ENCODE results near the gene SLC9C1.

- TF ChIP-seq POLR2A (IDR thresholded peaks at IDR 0.05) (no peak), CTCF (IDR thresholded peaks at IDR 0.05) (no peak)
Measured at GRCh38 chr3:112247900-112248299, 46.1 kb downstream of the SLC9C1 start.
